Fibroblast of skin of left quadriceps (primary cell): ENCODE measurements around the gene LRRFIP1.
"Not testable (repeated sequence)": the region's sequence is repeated elsewhere in the genome, so short reads cannot be mapped to it uniquely, and the experiment has no call there.

ENCODE experiments used
- DNase-seq, 2 experiments: peaks; one replicate each; pipeline ENCODE4 v3.0.0-alpha.2; 2013; ENCODE audit warnings: low read depth in 2 of 2

LRRFIP1 gene

DNA sequence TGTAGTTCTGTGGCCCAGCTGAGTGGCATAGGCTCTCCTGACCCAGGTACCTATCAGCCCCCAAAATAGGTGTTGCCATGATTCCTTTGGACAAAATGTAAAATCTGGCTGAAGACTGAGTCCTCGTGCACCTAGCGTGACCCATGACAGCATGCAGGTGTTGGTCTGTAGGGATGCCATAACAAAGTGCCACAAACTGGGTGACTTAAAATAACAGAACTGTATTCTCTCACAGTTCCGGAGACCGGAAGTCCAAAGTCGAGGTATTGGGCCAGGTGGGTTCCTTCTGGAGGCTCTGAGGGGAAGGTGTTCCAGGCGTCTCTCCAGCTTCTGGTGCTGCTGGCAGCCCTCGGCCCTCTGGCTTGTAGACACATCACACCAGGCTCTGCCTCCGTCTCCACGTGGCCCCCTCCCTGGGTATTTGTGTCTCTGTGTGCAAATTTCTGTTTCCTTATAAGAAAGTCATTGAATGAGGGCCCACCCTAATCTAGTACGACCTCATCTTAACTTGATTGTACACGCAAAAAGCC is 34.5 kb downstream of the LRRFIP1 start:
- DNase-seq, result no peak

DNA sequence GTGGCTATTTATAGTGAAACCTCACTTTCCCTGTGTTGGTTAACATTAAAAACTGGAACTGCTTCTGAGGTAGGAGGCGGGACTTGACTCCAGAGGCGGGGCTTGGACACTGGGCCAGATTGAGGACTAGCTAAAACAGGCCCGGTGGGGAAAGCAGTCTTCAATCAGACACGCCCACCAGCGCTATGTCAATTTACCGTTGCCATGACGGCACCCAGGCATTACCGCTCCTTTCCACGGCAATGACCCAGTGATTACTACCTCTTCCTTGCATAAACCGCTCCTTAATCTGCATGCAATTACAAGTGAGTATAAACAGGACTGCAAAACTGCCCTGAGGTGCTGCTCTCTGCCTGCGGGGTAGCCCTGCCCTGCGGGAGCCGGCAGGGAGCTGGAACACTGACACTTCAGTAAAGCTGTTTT is 35.3 kb downstream of the LRRFIP1 start:
- DNase-seq, result peak; percentile 73 to 76

- DNase-seq, result no peak
Measured at GRCh38 chr2:237663517-237664110, 36.2 kb downstream of the LRRFIP1 start.

GRCh38 chr2:237664151-237664550 is 36.8 kb downstream of the LRRFIP1 start:
- no peak for DNase-seq

DNA sequence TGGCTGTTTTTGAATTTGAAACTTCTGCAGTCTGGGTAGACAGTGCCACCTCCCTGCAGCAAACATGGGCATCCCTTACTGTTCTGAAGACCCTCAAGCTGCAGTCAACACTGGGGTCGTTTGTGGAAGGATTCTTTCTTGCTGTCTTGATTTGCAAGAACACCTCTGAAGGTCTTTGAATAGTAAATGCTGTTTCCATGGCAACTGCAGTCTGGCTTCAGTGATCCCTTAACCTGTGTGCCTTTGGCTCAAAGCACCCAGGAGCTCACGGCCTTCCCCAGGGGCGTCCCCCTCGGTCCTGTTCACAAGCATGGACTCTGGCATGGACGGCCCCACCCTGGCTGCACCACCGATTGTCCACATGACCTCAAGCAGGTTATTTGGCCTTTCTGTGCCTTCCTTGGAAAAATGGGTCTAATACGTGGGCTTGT is 38.3 kb downstream of the LRRFIP1 start:
- DNase-seq, result no peak

GRCh38 chr2:237666606-237667005 is 39.2 kb downstream of the LRRFIP1 start:
- DNase-seq, result no peak

GRCh38 chr2:237667050-237667576 is 39.7 kb downstream of the LRRFIP1 start:
- DNase-seq, result not testable (repeated sequence)

DNA sequence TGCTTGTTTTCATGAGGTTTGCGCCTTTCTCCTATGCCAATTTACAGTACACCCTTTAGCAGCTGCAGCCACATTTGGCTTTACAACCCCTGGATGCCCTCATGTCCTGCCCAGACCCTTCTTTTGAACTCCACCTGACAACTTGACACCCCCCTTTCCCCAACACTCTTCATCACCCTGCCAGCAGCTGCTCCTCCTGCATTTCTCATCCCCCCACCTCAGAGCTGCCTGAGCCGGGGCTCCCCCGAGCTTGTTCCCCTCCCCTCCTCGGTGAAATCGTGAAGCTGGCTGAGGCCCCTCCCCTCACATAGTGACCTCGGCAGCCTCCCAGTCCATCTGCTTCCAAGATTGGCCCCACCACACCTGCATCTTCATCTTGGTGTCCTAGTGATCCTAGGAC is 40.5 kb downstream of the LRRFIP1 start:
- no peak for DNase-seq

- DNase-seq, result no peak
Measured at GRCh38 chr2:237668440-237668839, 41.1 kb downstream of the LRRFIP1 start.

DNA sequence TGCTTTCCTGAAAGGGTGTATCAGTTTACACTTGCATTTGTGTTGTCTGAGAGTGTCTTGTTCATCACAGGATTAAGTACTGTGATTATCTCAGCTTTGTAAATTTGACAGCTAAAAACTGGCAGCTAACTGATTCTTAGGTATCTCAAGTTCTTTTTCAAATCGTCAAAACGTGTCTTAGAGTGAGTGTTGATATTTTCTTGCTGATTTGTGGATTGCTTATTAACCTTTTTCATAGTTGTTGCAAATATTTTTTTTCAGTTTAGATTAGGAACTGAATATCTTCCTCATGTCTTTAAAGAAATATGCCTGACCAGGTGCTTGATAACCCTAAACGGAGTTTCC is 41.9 kb downstream of the LRRFIP1 start:
- DNase-seq, result no peak

GRCh38 chr2:237669628-237670392 is 42.4 kb downstream of the LRRFIP1 start:
- DNase-seq, result peak; percentile 100

GRCh38 chr2:237670641-237671040 is 43.3 kb downstream of the LRRFIP1 start:
- DNase-seq, result no peak

DNA sequence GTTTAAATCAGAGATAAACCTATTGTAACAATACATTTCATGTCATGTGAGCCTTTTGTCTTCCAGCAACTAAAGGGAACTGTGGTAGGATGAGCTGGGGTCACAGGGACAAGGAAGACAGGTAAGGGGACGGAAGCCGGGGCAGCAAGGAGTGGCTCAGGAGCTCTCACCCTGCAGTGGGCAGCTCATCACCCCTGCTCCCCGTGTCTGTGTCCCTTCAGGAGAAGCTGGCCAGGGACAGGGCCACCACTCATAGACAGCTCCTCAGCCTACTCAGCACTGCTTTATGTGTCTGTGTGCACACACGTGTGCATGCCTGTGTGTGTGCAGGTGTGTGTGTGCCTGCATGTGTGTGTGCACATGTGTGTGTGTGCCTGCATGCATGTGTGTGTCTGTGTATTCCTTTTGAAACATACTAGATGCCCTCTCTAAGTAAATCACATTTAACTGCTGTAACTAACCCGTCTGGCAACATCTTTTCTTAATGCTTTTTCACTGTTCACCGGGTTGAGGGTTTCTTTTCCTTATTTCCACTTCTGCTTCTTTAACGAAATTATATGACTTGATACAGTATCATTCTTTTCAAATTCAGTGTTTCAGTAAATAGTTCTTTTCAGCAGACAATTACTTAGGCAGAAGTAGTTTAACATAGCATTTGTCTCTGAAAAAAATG is 44.2 kb downstream of the LRRFIP1 start:
- DNase-seq, result no peak

DNA sequence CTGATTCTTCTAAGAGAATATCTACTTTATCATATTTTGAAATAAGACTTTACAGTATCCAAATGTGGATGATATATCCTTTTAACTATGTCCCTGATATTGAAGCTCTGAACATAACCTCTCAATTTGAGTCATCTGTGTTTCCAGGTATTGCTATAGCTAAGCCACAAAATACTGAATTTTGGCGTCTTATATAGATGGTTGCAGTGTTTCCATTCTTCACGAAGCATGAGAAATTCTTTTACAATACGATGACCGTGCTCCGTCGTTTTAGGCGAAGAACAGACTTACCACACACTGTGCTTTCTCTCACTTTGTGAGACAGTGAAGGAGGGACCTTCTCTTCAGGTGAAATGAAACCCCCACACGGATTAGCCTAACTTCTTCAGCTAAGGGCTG is 45.3 kb downstream of the LRRFIP1 start:
- DNase-seq, result no peak

DNA sequence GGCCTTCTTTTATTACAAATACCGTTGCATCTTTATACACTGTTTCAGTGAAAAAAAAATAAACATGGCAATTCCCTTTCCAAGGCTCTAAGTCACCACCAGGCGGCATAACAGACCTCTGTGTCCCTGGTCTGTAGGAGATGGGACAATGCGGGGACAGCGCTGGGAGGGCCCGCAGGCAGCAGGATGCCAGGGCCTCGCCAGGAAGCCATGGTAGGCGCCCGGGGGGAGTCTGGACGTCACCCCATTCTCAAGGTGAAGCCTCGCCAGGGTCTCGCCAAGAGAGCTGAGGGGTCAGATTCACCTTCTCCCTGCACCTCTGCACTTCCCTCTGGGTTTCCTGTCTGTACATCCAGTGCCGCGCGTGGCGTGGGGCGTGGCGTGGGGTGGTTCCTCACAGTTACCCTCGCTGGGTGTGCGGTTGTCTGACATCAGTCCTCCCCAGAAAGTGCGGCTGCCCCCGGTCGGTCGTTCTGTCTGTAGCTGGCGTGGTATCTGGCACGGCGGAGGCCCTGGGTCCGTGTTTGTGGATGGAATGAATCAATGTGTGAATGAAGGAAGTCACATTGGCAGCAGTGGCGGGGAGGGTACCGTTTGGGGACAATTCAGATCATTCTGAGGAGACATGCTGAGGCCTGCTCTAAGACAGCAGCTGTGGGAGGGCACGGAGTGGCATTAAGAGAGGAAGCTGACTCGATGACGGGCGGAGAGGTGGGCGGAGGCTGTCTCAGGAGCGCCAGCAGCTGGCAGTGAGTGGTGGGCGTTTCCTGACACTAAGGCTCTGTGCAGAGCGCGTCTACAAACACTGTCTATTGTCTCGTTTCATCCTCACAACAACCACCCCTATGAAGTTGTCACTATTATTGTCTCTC is 46.0 kb downstream of the LRRFIP1 start:
- DNase-seq, result no peak

DNA sequence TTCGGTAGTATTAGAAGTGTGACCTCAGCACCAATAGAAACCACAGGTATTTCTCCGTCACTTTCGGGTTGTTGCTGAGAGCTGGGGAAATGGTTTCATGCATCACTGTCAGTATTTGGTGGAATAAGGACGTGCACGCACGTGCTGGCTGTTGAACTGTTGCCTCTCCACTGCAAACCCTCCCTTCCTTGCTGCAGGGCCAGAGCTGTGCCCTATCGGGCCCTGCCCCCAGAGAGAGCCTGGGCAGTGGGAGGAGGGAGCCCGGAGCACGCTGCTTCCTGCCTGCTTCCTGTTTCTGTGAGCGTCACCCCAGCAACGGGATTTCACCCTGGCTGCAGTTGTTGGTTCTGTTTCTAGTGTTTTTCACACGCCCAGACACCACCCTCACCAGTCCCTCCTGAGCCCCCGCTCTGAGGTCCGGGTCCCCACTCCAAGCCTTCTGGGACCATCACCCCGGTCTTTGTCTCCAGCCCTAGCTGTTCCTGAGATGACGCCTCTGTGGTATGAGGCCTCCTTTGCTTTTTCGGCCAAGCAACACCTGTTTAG is 47.4 kb downstream of the LRRFIP1 start:
- no peak for DNase-seq

DNA sequence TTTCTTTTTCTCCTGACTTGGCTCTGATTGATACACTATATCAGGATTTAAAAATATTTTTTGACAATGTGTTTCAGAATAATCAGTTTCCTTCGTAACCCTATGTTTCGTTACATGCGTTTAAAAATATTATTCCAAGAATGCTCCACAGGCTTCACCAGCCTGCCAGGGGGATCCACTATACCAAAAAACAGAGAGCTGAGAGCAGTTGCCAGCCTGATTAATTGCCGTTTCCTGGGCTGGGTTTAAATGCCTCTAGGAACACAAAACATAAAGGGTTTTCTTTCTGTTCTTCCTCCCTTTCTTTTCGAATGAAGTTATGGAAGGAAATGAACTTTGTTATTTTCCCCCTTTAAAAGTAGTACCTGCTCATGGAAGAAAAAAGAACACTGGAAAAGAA is 47.9 kb downstream of the LRRFIP1 start:
- no peak for DNase-seq

DNA sequence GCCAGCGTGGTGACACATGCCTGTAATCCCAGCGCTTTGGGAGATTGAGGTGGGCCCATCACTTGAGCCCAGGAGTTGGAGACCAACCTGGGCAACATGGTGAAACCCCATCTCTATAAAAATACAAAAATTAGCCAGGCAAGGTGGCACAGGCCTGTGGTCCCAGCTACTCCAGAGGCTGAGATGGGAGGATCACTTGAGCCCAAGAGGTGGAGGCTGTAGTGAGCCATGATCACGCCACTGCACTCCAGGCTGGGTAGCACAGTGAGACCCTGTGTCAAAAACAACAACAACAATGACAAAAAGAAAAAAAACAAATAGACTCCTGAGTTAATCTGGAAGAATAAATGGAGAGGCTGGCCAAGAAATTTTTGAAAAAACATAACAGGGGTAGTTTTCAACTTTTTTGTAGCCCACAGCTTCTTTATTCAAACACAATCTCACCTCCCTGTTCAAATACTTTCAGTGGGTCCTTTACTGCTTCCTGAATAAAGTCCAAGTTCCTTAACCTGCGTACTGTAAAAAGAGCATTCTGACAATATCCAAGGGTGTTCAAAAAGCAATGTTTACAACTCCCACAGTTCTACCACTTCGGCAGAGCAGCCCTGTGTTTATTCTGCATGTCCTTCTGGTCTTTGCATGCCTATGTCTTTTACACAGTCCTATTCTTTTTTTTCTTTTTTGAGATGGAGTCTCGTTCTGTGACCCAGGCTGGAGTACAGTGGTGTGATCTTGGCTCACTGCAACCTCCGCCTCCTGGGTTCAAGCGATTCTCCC is 53.5 kb downstream of the LRRFIP1 start:
- DNase-seq, result no peak

- no peak for DNase-seq
Measured at GRCh38 chr2:237682151-237682550, 54.8 kb downstream of the LRRFIP1 start.

- no peak for DNase-seq
Measured at GRCh38 chr2:237682856-237683670, 55.7 kb downstream of the LRRFIP1 start.
